Myocyte (in vitro differentiated cells): ENCODE results near the gene TMEM183A. TPM values are rescaled to one million over a fixed set of nuclear protein-coding genes. Genes with fewer than 3 reads are reported as not detected.

ENCODE experiments used
- DNase-seq: peaks from one replicate; pipeline ENCODE4 v3.0.0-alpha.2; 2012; ENCODE audit warnings: low read depth
- total RNA-seq: library from RNA; depleted of rRNA; stranded (reverse); fragments of >200 nt; gene quantifications from 2 replicates; pipeline ENCODE4 v1.2.3, GENCODE V29; 2014

The TMEM183A gene
- total RNA-seq, 1 donor from 2014 or later, result 108 TPM

- no peak for DNase-seq
Observed at GRCh38 chr1:203045821-203046594, 38.8 kb downstream of the TMEM183A start.

DNA sequence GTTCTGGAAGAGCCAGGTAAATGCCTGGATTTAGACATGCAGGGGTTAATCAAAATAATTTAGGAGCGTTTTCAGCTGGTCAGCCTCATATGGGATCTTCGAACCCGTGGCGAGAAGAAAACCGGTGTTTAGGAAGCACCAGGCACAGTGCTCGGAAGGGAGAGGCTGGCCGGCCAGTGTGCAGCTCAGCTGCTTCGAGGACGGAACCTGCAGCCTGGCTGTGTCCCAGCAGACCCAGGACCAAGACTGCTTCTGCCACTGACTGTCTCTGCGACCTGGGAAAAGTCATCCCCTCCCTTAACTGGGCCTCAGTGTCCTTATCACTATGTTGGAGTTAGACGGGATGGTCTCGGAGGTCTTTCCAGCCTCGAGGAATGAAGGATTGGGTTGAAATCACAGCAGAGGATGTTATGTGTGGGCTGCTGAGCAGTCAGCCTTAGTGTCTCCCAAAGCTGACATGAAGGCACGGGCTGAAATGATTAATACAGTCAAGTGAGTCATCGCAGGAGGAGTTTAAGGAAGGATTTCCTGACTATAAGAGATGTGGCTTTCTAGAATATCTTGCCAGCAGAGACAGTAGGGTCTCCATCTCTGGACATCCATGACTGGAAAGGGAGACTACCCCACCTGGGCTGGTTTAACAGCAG is 39.9 kb downstream of the TMEM183A start:
- peak; percentile 83 for DNase-seq

- no peak for DNase-seq
Observed at GRCh38 chr1:203048086-203048485, 40.9 kb downstream of the TMEM183A start.

GRCh38 chr1:203048555-203049051 is 41.4 kb downstream of the TMEM183A start:
- DNase-seq, result peak; percentile 70

DNA sequence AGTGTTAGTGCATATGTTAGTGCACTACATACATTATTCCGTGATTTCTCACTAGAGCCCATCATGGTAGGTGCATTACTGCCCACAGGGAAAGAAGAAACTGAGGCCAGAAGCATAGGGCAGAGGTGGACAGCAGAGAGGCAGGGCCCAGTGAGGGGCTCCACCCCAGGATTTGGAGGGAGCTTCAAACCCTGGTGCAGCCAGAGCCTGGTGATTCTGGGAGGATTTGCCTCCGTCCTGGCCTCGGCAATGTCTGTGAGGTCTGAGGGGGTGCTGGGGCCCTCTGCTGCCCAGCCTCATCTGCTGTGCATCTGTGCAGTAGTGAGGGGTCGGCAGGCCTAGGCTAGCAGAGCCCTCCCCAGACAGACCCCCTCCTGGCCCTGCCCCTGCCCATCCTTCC is 41.9 kb downstream of the TMEM183A start:
- DNase-seq, result no peak

GRCh38 chr1:203049576-203050180 is 42.5 kb downstream of the TMEM183A start:
- peak; percentile 92 for DNase-seq

DNA sequence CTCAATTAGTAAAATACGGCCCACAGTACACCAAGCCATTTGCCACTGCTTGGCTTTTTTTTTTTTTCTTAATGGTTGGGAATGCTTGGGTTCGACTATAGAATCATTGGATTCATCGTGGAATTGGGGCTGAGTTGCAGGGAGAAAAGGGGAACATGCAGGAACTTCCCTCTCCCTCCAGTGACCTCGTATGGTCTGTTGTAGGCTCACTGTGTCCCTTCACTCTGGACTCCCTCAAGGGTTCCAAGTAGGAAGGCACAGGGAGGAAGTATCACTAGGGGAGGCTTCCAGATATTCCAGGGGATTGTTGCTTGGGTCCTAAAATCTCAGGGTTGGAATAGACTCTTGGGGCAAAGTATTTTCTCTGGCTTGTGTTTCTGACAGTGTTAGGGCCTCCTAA is 43.7 kb downstream of the TMEM183A start:
- DNase-seq, result no peak

- DNase-seq, result peak; percentile 95
Observed at GRCh38 chr1:203051841-203052324, 44.7 kb downstream of the TMEM183A start.

DNA sequence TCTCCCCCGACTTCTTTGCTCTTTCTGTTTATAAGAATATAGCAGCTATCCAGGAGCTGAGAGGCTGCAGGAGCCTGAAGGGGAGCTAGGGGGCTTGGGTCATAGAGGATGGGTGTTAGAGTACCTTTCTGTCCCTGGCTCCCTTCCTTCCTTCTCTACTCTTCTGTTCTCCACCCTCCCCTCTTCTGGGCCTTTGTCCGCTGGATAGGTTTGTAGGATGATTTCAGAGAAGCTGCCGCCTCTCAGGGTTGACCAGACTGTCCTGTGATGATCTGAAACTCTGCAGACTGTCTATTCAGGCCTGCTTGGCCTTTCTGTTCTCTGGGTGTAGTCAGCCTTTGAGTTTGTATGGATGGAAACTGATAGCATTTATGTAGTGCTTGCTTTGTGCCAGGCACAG is 45.4 kb downstream of the TMEM183A start:
- no peak for DNase-seq

DNA sequence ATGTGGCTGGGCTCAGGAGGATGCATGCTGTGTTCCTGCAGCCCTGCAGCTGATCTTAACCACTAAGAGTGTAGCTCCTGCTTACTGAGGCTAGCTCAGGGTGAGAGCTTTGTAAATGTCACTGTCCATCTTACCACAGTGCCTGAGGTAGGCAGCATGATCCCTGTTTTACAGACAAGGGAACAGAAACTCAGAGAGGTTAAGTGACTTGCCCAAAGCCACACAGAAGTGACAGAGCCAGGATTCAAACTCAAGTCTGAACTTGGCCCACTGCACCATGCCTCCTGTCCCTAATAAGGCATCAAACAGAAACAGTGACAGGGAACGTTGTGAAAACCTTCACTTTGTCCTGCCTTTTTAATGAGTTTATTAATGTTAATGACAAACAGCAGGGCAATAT is 47.0 kb downstream of the TMEM183A start:
- no peak for DNase-seq

DNA sequence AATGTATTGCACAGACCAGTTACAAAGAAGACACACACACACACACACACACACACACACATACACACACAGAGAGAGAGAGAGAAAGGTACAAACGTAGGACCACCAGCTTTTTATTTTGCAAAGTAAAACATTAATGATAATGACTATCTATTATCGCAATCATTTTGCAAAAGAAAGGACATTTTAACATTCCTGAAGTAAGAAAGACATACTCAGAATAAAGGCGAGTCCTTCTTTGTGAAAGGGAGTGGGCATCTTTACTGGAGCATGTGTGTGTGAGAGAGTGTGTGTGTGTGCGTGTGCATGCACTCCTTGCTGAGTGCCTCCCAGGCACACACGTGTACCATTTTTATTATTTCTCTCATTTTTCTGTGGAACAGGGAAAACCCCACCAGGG is 47.5 kb downstream of the TMEM183A start:
- DNase-seq, result no peak

DNA sequence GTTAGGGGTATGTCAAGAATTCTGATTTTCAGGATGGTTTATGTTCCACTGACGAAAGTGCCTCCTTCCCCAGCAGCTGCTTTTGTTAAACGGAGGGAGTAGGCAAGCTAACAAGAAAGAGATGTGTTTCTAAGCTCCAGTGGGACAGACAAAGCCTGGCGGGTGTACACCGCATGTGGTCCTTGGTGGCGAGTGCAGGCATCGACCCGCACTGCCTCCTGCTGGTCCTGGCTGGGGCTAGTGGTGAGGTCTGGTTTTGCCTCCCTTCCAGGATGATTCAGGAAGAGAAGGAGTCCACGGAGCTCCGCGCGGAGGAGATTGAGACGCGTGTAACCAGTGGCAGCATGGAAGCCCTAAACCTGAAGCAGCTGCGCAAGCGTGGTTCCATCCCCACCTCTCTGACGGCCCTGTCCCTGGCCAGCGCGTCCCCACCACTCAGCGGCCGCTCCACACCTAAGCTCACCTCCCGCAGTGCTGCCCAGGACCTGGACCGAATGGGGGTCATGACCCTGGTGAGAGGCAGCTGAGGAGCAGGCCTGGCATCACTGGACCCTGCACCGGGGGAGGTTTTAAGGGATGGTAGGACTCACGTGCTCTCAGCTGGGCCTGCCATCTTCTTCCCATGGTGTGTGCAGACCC is 48.1 kb downstream of the TMEM183A start:
- DNase-seq, result no peak

- no peak for DNase-seq
Observed at GRCh38 chr1:203056012-203056411, 48.8 kb downstream of the TMEM183A start.

GRCh38 chr1:203056516-203056915 is 49.3 kb downstream of the TMEM183A start:
- DNase-seq, result no peak

DNA sequence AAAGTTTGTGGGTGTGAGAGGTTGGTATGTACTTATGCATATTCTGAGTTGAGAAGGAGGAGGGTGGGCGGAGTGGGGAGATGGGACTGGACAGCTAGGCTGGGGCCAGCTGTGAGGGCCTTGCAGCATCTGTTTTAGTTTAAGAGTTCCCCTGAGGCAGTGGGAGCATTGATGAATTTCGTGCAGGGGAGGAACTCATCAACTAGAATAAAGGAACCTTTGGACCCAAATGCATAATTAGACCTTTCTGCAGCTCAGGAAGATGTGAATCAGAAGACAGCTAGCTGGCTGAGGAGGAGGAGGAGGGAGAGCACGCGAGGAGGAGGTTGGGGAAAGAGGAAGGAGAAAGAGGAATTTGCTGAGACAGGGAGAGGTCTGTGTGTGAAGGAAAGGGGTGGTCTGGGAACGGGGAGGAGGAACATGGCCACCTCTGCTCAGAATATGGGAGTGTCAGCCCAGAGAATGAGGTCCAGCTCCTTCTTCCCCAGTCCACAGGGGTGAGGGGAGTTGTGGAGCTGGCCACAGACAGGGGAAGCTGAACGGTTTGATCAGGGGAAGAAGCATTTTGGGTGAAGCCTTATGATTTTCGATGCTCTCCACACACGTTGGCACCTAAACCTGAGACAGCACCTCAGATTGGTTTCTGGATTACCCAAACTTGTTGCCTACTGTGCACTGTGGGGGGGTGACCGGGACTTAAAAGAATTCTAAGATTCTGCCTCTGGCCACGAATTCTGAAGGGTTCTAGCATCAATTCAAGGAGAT is 50.9 kb downstream of the TMEM183A start:
- DNase-seq, result no peak

GRCh38 chr1:203058676-203058935 is 51.4 kb downstream of the TMEM183A start:
- DNase-seq, result no peak

DNA sequence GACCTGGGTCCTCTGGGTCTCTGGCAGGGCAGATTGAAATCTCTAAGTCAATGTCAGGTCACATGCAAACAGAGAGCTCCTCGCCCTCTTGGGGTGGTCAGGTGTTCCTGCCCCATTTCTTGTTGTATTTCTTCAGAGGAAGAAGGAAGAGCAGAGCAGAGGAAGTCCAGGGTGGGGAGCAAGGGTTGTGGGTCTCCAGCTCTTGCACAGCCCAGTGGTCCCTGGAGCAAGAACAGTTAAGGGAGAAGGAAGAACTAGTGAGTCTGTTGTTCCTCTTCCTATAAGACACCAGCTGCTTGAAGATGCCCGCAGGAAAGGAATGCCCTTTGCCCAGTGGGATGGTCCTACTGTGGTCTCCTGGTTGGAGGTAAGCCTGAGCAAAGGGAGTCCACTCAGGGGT is 52.3 kb downstream of the TMEM183A start:
- DNase-seq, result no peak

DNA sequence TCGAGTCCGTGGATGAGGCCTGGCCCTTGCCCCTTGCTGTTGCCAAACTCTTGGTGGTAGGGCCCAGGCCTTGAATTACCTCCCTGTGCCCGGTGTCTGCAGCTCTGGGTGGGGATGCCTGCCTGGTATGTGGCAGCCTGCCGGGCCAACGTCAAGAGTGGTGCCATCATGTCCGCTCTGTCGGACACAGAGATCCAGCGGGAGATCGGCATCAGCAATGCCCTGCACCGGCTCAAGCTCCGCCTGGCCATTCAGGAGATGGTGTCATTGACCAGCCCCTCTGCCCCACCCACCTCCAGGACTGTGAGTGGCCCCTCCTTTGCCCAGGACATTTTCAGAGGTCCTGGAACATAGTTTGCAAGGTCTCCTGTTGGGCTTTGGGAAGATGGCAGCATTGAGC is 52.9 kb downstream of the TMEM183A start:
- DNase-seq, result no peak

DNA sequence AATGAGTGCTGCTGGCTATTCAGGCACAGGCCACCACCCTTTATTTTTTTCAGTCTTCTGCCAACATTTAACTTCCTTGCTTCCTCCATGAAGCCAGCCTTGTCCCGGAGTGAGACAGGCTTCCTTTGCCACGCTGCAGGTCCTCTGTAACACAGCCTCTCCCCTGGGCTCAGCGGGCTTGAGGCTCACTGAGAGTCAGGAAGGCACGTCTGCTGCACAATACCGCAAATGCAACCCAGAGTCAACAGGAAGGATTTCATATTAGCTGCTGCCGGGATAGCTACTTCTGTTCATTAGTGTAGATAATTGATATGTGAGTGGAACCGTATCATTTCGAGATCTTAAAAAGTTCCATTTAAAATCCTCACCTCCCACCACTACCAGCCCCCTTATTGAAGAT is 56.1 kb downstream of the TMEM183A start:
- DNase-seq, result no peak

- DNase-seq, result peak; percentile 83
Observed at GRCh38 chr1:203065191-203065590, 58.0 kb downstream of the TMEM183A start.

DNA sequence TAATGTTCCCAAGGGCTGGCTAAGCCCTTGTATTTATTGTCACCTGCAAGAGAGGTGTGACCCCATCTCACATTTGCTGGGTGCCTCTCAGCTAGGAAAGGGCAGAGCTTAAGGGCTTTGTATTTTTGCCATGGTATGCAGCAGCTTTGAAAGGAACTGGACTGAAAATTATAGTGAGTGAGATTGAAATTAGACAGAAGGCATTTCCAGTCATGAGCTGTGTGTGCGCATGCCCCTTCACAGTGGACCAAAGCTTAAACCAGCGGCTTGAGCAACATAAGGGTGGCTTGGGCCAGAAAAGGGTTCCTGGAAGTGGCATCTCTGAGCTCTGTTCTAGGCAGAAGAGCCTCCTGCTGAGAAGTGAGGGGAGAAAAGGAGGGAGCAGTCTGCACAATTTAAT is 58.8 kb downstream of the TMEM183A start:
- DNase-seq, result no peak
